WTC11 (cell line): Measurements from ENCODE around the gene ALDH5A1.

ENCODE experiments used
- CTCF ChIP-seq: fragments of 200-600 bp; IDR thresholded peaks from 2 replicates; pipeline ENCODE4 v1.8.0; 2022; ENCODE audit warnings: antibody characterized with exemption
- GABPB1 ChIP-seq: sonication (generic); formaldehyde crosslinking; IDR thresholded peaks from 2 replicates; pipeline ENCODE4 v1.8.1; 2023; ENCODE audit warnings: mild to moderate bottlenecking, missing genetic modification reagents
- IRF2 ChIP-seq: sonication (generic); formaldehyde crosslinking; IDR thresholded peaks from 2 replicates; pipeline ENCODE4 v1.8.0; 2022; ENCODE audit warnings: low read depth, missing genetic modification reagents, borderline replicate concordance
- TEAD1 ChIP-seq: sonication (generic); formaldehyde crosslinking; IDR thresholded peaks from 2 replicates; pipeline ENCODE4 v1.8.0; 2022; ENCODE audit warnings: mild to moderate bottlenecking, missing genetic modification reagents
- ZBTB21 ChIP-seq: sonication (generic); formaldehyde crosslinking; IDR thresholded peaks from 2 replicates; pipeline ENCODE4 v1.8.1; 2023; ENCODE audit warnings: mild to moderate bottlenecking, missing genetic modification reagents, borderline replicate concordance

- TF ChIP-seq CTCF = no peak
- no peak for TF ChIP-seq TEAD1
- no peak for TF ChIP-seq GABPB1 (CRISPR knock-in tag)
- no peak for TF ChIP-seq IRF2 (CRISPR knock-in tag)
- no peak for TF ChIP-seq ZBTB21
These were observed 51.7 kb downstream of the ALDH5A1 start for GRCh38 chr6:24546439-24546838.
